Breast epithelium (tissue), 3 donors: ENCODE results near the gene FPR2.

Experiments used
- CTCF ChIP-seq, 3 donors: fragments of 450-650 bp; IDR thresholded peaks; one replicate each; pipeline ENCODE4 v1.5.1; 2016 to 2017; ENCODE audit warnings: antibody characterized with exemption in 3 of 3, mild to moderate bottlenecking in 3 of 3, moderate library complexity in 3 of 3
- POLR2A ChIP-seq: fragments of 450-650 bp; IDR thresholded peaks from one replicate; pipeline ENCODE4 v1.6.1; 2016; ENCODE audit warnings: antibody characterized with exemption, mild to moderate bottlenecking, moderate library complexity
- POLR2AphosphoS5 ChIP-seq, 3 donors: sonication (generic); formaldehyde crosslinking; IDR thresholded peaks; one replicate each; pipeline ENCODE4 v1.6.1; 2017; ENCODE audit warnings: antibody characterized with exemption in 3 of 3

- no peak for TF ChIP-seq CTCF (IDR thresholded peaks at IDR 0.05)
- TF ChIP-seq POLR2A = no peak
- TF ChIP-seq POLR2AphosphoS5 (IDR thresholded peaks at IDR 0.05) = no peak
Observed at GRCh38 chr19:51761696-51762095, 716 bp downstream of the FPR2 start.
